GM19193 (cell line): Measurements from ENCODE around the gene MED4.
A peak's percentile ranks its signal among the peaks of the same experiment; 100 is the strongest.

ENCODE experiments used
- POLR2A ChIP-seq: IDR thresholded peaks from 4 replicates; pipeline ENCODE4 v1.6.1; 2011; ENCODE audit not compliant: insufficient read depth, insufficient read length; ENCODE audit errors: extremely low read depth

Gene MED4

DNA sequence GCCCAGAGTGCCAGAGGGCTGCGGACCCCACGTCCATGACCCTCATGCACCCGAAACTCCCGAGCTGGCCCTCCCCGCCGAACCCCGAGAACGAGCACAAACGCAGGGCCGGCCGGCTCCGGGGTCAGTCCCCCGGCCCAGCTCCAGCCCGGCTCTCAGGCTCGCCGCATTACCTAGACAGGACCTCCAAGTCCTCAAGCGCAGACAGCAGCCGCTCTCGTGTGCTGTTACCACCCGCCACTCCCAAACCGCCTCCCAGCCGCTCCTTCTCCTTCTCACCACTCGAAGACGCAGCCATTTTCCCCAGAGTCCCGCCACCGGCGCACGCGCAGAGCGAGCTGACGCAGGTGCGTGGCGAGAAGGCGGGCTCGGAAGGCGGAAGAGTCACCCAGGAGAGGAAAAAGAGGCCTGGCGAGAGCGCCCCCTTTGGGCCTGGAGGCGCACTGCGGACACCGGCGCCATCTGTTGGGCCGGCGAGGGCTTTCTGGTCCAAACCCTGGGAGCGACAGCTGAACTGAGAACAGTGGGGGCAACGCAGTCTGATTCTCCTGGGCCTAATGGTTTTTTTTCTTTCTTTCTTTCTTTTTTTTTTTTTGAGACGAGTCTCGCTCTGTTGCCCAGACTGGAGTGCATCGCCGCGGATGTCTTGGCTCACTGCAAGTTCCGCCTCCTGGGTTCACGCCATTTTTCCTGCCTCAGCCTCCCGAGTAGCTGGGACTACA, at the start of gene MED4:
Gene MED4 (minus strand): TSS at position 324 of the 722 bp plus-strand sequence. CDS start 26 bp downstream, at position 298.
- TF ChIP-seq POLR2A, result peak; percentile 93

GRCh38 chr13:48144413-48145035, 49.6 kb upstream of the MED4 start:
- no peak for TF ChIP-seq POLR2A

- no peak for TF ChIP-seq POLR2A
Measured at GRCh38 chr13:48142436-48142835, 47.5 kb upstream of the MED4 start.

- TF ChIP-seq POLR2A, result no peak
Measured at GRCh38 chr13:48138270-48138669, 43.4 kb upstream of the MED4 start.

- no peak for TF ChIP-seq POLR2A
Measured at GRCh38 chr13:48132961-48133360, 38.1 kb upstream of the MED4 start.

DNA sequence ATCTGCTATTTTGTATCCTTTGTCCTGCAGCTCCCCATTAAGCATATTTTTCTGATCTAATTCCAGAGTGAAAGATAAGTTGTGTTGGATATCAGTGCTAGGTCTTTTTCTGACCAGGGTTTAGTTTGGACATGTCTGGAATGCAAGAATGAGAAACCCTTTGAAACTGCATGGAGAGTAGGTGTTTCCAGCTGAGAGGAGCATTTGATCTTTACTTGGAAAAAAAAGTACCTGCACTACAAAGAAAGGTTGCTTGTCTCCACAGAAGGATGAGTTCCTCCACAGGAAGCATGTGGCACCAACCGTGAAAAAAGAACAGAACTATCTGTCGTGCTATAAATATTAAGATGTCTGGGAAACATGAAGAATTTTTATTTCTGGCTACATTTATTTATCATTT, 36.6 kb upstream of the MED4 start:
- TF ChIP-seq POLR2A, result no peak

- TF ChIP-seq POLR2A, result no peak
Measured at GRCh38 chr13:48126944-48127830, 32.3 kb upstream of the MED4 start.

GRCh38 chr13:48125794-48126228, 30.9 kb upstream of the MED4 start:
- no peak for TF ChIP-seq POLR2A

- no peak for TF ChIP-seq POLR2A
Measured at GRCh38 chr13:48123812-48124211, 28.9 kb upstream of the MED4 start.

- TF ChIP-seq POLR2A, result no peak
Measured at GRCh38 chr13:48121733-48122132, 26.8 kb upstream of the MED4 start.

- TF ChIP-seq POLR2A, result no peak
Measured at GRCh38 chr13:48120241-48120640, 25.3 kb upstream of the MED4 start.

- no peak for TF ChIP-seq POLR2A
Measured at GRCh38 chr13:48118030-48118429, 23.1 kb upstream of the MED4 start.

GRCh38 chr13:48116808-48117207, 21.9 kb upstream of the MED4 start:
- TF ChIP-seq POLR2A, result no peak

- no peak for TF ChIP-seq POLR2A
Measured at GRCh38 chr13:48113756-48114130, 18.8 kb upstream of the MED4 start.
